WI38 (cell line): ENCODE results near the gene TRIM71.
"Not testable (repeated sequence)": the region's sequence is repeated elsewhere in the genome, so short reads cannot be mapped to it uniquely, and the experiment has no call there.

Experiments used
- H3K4me3 ChIP-seq: 2 replicates; pipeline ENCODE4 v1.5.1; 2011; ENCODE audit warnings: low read depth, mild to moderate bottlenecking, control low read depth, low read length
- CTCF ChIP-seq: IDR thresholded peaks from 2 replicates; pipeline ENCODE4 v1.5.1; 2012; ENCODE audit warnings: low read depth, mild to moderate bottlenecking, control low read depth, low read length

TRIM71 gene

DNA sequence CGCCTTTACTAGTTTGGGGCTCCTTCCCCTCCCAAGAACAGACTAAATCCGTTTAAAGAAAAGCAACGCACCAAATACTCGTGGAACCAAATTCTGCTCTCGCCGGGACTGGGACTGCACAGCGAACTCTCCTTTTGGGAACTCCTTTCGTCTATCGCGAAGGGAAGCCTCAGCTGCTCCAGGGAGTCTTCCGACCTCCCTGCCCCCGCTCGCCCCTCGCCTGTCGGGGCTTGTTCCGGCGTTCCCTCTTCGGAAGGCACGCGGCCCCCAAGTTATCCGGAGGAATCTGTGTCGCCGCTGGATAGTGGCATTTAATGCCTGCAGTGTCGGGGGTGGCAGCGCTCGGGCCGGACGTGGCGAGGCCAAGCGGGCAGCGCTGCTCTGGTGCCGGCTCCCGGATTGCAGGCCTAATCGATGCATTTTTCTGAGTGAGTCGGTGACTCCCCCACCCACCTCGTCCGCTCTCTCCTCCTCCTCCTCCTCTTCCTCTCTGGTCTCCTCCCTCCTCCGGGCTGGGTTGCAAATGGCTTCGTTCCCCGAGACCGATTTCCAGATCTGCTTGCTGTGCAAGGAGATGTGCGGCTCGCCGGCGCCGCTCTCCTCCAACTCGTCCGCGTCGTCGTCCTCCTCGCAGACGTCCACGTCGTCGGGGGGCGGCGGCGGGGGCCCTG lies at the start of gene TRIM71:
Gene TRIM71, plus strand, starts transcription at position 440 of the 671 bp plus-strand sequence. Its CDS starts 84 bp downstream, at position 524.
- H3K4me3 ChIP-seq: peak within 1 kb of the TSS; percentile 0; the same call in 1 of the 2 replicates

DNA sequence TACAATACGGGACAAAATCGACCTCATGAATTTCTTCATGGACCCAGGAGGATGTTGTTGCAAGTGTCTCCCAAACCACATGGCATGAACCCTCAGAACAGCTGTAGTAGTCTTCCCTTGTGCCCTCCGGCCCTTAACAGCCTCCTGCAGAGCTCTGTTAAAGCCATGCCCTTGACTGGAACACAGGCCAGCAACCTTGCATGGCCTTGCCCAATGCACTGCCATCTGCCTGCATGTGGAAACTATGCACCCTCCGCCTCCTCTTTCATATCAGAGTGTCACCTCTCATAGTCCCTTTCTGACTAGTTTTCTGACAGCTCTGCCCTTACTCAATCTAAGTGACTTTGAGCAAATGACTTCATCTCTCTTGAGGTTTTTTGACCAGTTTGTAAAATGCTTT lies 39.4 kb upstream of the TRIM71 start:
- TF ChIP-seq CTCF: no peak
- H3K4me3 ChIP-seq: no peak overlapping the region

More for the DNA sequence above, at the start of gene TRIM71:
- TF ChIP-seq CTCF: no peak

GRCh38 chr3:32780071-32780734 lies 37.6 kb upstream of the TRIM71 start:
- H3K4me3 ChIP-seq: peak overlapping the region; percentile 58
- TF ChIP-seq CTCF: no peak

GRCh38 chr3:32780735-32781210 lies 37.0 kb upstream of the TRIM71 start:
- no peak for TF ChIP-seq CTCF

DNA sequence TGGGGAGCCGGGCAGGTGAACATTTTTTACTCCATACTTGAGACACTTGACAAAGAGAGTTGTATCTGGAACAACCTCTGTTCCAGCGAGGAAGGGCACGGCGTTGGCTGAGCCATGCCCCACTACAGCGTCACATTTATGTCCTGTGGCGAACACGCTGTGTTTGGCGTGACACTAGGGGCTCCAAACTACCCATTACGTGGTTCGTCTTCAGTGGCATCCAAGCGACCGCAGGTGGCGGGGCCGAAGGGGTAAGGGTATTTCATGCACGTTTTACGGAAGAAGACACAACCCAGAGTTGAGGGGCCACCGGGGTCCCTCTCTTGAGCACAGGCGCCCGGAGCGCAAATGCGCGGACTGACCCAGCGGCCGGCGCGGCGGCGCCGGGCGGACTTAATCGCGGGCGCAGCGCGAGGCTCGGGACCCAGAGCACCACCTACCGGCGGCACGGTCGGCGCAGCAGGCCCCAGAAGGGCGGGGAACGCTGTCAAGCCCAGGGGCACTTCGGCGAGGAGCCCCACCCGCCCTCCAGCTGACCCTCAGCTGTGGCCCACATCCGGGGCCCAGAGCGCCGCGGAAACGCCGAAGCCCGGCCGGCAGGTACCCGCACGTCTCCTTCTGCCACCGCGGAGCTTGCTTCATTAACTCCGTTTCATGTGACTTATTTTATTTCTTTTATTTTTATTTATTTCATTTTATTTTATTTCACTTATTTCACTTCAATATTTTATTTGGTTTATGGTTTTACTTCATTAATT lies 36.4 kb upstream of the TRIM71 start:
- peak overlapping the region; percentile 58 for H3K4me3 ChIP-seq
- peak; percentile 87 for TF ChIP-seq CTCF

More at GRCh38 chr3:32780735-32781210, 37.0 kb upstream of the TRIM71 start:
- H3K4me3 ChIP-seq: peak overlapping the region; percentile 58

- H3K4me3 ChIP-seq: not testable (repeated sequence)
These were observed 35.9 kb upstream of the TRIM71 start for GRCh38 chr3:32781969-32782270.

- no peak for TF ChIP-seq CTCF
- no peak overlapping the region for H3K4me3 ChIP-seq
These were observed 35.4 kb upstream of the TRIM71 start for GRCh38 chr3:32782407-32782806.
